Measurements from ENCODE around the gene SUN2. TPM values are rescaled to one million over a fixed set of nuclear protein-coding genes. Genes with fewer than 3 reads are reported as not detected.
A peak's percentile ranks its signal among the peaks of the same experiment; 100 is the strongest.

Gene SUN2
- total and polyA plus RNA-seq, 2 donors (not counting 1 experiment from before 2014, with no cell fraction given): 27.4 to 76.6 TPM

GRCh38 chr22:38704654-38705234 lies 51.1 kb downstream of the SUN2 start:
- H3K36me3 ChIP-seq (ENCODE audit: control insufficient read depth, insufficient read depth, low read length): no peaks in the 10 kb centered on the region
- no peaks in the 10 kb centered on the region for H3K9me3 ChIP-seq (ENCODE audit: control insufficient read depth, insufficient read depth, low read depth, low read length)
- peak overlapping the region in 2 of 4 experiments; percentile 51 to 60 for H3K4me3 ChIP-seq (replicated peaks in 1 of 4; ENCODE audit: control extremely low read depth in 1 of 4, insufficient read depth in 1 of 4, low read depth in 3 of 4, low read length in 4 of 4)
- peaks cover 9% of the 10 kb centered on the region for H3K4me1 ChIP-seq (ENCODE audit: control insufficient read depth, extremely low read depth, insufficient read depth, low read length)
- H3K27ac ChIP-seq (ENCODE audit: insufficient read depth, low read length): peak overlapping the region; percentile 23
- H3K9ac ChIP-seq (ENCODE audit: insufficient read depth, low read length): no peak overlapping the region
- H3K4me2 ChIP-seq (ENCODE audit: extremely low read depth, insufficient read depth, low read length): peak overlapping the region; percentile 60
- no peak for TF ChIP-seq EZH2 (IDR thresholded peaks at IDR 0.05; ENCODE audit: low read length, missing control alignments)
- H2AFZ ChIP-seq (ENCODE audit: low read length): peak overlapping the region; percentile 5
- H3K79me2 ChIP-seq (ENCODE audit: control insufficient read depth, insufficient read depth, low read length): peaks cover 41% of the 10 kb centered on the region
- no peaks in the 10 kb centered on the region for H4K20me1 ChIP-seq (ENCODE audit: control insufficient read depth, extremely low read depth, insufficient read depth, low read length)
- DNase-seq (ENCODE audit: low read depth in 2 of 2): no peak
- H3K27me3 ChIP-seq (ENCODE audit: control insufficient read depth, insufficient read depth, low read length): no peaks in the 10 kb centered on the region

GRCh38 chr22:38700789-38701628 lies 54.8 kb downstream of the SUN2 start, which contains the start of gene JOSD1:
JOSD1 (minus strand) TSS chr22:38700943; CDS start chr22:38699987, 956 bp downstream.
- Histone ChIP-seq H4K20me1 (ENCODE audit: control insufficient read depth, extremely low read depth, insufficient read depth, low read length) (no peaks in the 10 kb centered on the region), H3K36me3 (ENCODE audit: control insufficient read depth, insufficient read depth, low read length) (no peaks in the 10 kb centered on the region), H3K27me3 (ENCODE audit: control insufficient read depth, insufficient read depth, low read length) (no peaks in the 10 kb centered on the region), H3K79me2 (ENCODE audit: control insufficient read depth, insufficient read depth, low read length) (peaks cover 36% of the 10 kb centered on the region), H3K4me1 (ENCODE audit: control insufficient read depth, extremely low read depth, insufficient read depth, low read length) (peaks cover 18% of the 10 kb centered on the region), H3K9me3 (ENCODE audit: control insufficient read depth, insufficient read depth, low read depth, low read length) (no peaks in the 10 kb centered on the region), H3K4me3 (replicated peaks in 1 of 4; ENCODE audit: control extremely low read depth in 1 of 4, insufficient read depth in 1 of 4, low read depth in 3 of 4, low read length in 4 of 4) (peak within 1 kb of the TSS; percentile 60 to 92 (median 73)), H3K9ac (ENCODE audit: insufficient read depth, low read length) (peak within 1 kb of the TSS; percentile 90), H2AFZ (ENCODE audit: low read length) (peak within 1 kb of the TSS; percentile 4), H3K27ac (ENCODE audit: insufficient read depth, low read length) (peak within 1 kb of the TSS; percentile 89), H3K4me2 (ENCODE audit: extremely low read depth, insufficient read depth, low read length) (peak within 1 kb of the TSS; percentile 98)
- peak; percentile 92 to 95 for DNase-seq (ENCODE audit: low read depth in 2 of 2)
- no peak for TF ChIP-seq EZH2 (IDR thresholded peaks at IDR 0.05; ENCODE audit: low read length, missing control alignments)
- no peak for TF ChIP-seq CTCF (conservative IDR thresholded peaks at IDR 0.05 in 1 of 2, IDR thresholded peaks at IDR 0.05 in 1 of 2; ENCODE audit: low read depth in 1 of 2, low read length in 2 of 2)

GRCh38 chr22:38700270-38700788 lies 55.5 kb downstream of the SUN2 start:
- Histone ChIP-seq H3K27ac (ENCODE audit: insufficient read depth, low read length) (peak overlapping the region; percentile 89), H3K9ac (ENCODE audit: insufficient read depth, low read length) (peak overlapping the region; percentile 90), H3K36me3 (ENCODE audit: control insufficient read depth, insufficient read depth, low read length) (no peaks in the 10 kb centered on the region), H4K20me1 (ENCODE audit: control insufficient read depth, extremely low read depth, insufficient read depth, low read length) (no peaks in the 10 kb centered on the region), H3K9me3 (ENCODE audit: control insufficient read depth, insufficient read depth, low read depth, low read length) (no peaks in the 10 kb centered on the region), H3K4me2 (ENCODE audit: extremely low read depth, insufficient read depth, low read length) (peak overlapping the region; percentile 98), H3K4me3 (replicated peaks in 1 of 4; ENCODE audit: control extremely low read depth in 1 of 4, insufficient read depth in 1 of 4, low read depth in 3 of 4, low read length in 4 of 4) (peak overlapping the region; percentile 43 to 92 (median 73)), H3K27me3 (ENCODE audit: control insufficient read depth, insufficient read depth, low read length) (no peaks in the 10 kb centered on the region), H2AFZ (ENCODE audit: low read length) (no peak overlapping the region), H3K4me1 (ENCODE audit: control insufficient read depth, extremely low read depth, insufficient read depth, low read length) (peaks cover 18% of the 10 kb centered on the region), H3K79me2 (ENCODE audit: control insufficient read depth, insufficient read depth, low read length) (peaks cover 42% of the 10 kb centered on the region)
- peak in 1 of 2 donors; percentile 56 for DNase-seq (ENCODE audit: low read depth in 2 of 2)
- TF ChIP-seq EZH2 (IDR thresholded peaks at IDR 0.05; ENCODE audit: low read length, missing control alignments): no peak
- TF ChIP-seq CTCF (conservative IDR thresholded peaks at IDR 0.05 in 1 of 2, IDR thresholded peaks at IDR 0.05 in 1 of 2; ENCODE audit: low read depth in 1 of 2, low read length in 2 of 2): no peak

All from fibroblast of lung (primary cell).